Stimulated activated CD4-positive, alpha-beta T cell treated with anti-CD3 and anti-CD28 coated beads, TNF-alpha, amount 100 ng/mL, for 48 hours (primary cell): ENCODE data around the gene DENND4A.
"Not testable (repeated sequence)": the region's sequence is repeated elsewhere in the genome, so short reads cannot be mapped to it uniquely, and the experiment has no call there.

Experiments used
- DNase-seq, 3 donors: peaks; one replicate each; pipeline ENCODE4 v3.0.0-alpha.2; 2020; ENCODE audit warnings: low read depth in 3 of 3

The DENND4A gene

DNA sequence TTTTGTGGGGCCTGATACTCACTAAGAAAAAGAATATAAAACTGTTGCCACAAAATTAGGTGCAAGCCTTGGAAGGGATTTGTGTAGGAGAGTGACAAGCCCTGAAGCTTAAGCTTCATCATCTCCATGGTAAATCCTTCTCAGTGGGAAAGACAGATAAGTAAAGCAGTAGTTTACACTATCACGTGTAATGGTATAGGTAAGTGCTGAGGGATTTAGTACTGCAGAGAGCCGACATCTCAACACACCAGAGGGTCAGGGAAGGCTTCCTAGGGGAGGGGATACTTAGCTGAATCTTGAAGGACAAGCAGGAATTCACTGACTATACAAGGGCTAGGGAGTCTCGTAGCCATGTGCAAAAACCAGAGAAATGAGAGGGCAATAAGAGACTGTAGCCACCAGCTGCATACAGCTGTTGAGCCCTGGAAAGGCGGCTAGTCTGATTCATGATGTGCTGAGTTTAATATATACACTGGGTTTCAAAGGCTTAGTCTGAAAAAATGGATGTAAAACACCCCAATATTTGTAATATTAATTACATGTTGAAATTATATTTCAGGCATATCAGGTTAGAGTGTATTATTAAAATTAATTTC lies 159.2 kb downstream of the DENND4A start:
- no peak for DNase-seq

DNA sequence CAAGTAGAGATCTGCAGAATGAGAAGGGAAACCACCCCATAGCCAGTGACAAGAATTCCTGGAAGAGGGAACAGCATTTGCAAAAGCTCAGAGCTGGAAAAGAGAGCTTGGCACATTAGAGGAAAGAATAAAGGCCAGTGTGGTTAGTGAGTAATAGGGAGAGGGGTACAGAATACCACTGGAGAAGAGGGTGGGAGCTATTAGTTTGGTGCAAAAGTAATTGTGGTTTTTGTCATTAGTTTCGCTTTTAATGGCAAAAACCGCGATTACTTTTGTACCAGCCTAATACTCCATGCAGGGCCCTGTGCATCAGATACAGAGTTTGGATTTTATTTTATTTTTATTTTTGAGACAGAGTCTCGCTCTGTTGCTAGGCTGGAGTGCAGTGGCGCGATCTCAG lies 160.6 kb downstream of the DENND4A start:
- no peak for DNase-seq

DNA sequence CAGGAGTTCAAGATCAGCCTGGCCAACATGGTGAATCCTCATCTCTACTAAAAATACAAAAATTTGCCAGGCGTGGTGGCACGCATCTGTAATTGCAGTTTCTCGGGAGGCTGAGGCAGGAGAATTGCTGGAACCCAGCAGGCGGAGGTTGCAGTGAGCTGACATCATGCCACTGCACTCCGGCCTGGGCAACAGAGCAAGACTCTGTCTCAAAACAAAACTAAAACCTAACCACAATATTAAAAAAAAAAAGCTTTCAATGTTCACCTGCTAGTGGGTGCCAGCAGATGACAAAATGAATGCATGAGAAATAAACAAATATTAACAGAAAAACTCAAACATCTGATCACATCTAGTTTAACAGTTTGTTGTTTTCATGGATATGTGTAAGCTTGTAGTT lies 161.3 kb downstream of the DENND4A start:
- no peak for DNase-seq

DNA sequence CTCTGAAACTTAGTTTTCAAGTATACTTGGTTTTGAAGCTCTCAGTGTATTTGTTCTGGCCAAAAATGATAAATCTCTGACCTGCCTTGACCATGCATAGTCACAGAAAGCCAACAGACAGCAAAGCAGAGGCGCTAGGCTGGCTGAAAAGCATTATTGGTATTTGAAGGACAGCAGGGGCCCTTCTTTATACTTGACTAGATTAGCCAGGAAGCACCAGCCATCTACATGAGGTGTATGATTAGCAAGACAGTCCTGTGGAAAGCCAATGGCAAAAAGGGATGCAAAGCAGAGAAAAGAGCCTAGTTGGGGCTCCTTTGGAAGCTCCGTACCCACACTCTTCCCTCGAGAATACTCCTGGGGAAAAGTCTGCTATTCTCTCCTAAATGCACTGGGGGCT lies 162.5 kb downstream of the DENND4A start:
- no peak for DNase-seq

DNA sequence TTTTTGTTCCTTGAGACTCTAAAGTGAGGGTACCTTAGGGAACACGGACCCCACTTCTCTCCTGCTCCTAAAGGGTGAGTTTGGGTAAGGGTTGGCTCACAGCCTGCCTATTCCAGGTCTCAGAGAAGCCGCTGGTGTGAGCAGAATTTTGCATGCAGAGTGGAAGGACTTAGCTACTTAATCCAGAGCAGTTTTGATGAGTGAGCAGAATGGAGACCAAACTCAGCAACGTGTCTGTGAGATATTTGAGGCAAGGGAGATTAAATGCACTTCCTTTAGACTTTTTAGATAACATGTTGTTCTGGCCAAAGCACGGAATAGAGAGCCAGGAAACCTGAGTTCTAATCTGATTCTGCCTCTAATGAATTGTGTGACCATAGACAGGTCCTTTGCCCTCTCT lies 165.2 kb downstream of the DENND4A start:
- no peak for DNase-seq

DNA sequence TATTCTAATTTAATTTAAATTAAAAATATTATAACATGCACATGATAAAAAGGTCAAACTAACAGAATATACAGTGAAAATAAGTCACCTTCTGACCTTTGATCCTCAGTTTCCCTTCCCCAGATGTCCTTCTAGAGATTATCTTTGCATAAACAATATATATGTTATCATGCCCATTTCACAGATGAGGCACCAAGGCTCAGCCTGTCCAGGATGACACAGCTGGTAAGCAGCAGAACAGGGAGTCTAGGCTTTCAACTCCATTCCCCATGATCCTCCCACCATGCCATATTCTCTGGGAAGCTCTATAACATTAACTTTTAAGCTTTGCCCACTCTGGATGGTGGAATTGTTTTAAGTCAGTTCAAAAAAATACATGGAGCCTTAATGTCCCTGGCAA lies 169.0 kb downstream of the DENND4A start:
- DNase-seq = no peak

DNA sequence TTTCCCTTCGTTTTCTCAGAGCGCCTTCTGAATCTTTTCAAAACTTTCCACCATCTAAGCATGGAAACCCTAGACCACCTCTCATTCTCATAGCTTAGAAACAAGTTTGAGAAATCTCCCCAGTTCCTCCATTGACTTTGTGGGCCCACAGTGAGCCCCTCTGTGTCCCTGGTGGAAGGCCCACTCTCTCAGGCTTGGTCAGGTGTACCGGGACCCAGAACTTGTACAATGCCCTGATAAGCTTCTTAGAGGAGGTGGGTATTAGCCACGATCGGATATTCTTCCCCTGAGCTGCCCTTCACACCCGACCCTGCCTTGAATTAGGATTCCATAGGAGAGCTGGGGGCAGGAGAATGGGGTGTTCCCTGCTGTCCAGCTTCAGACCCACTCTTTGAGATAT lies 170.5 kb downstream of the DENND4A start, which contains the start of gene SLC24A1:
TSS of gene SLC24A1 (plus strand) at position 301 of the 400 bp plus-strand sequence. CDS start 2,143 bp downstream, outside the sequence.
- DNase-seq = no peak

DNA sequence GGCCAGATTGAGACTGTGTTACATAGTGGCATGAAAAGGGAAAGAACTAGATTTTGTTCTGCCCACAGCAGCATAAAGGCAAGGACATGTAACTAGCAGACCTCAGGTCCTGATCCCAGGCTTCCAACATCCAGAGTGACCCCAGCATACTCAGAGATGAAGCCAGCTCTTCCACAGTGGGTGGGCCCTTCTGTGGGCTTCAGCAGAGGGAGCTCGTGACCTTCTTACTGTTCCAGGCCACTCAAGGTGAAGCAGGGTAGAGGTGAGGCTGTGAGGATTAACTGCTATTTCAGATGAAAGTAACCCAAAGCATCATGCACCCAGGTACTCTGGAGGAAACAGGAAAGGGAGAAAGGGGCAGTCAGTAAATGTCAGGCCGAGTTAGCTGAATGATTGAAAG lies 171.3 kb downstream of the DENND4A start:
- DNase-seq = no peak

DNA sequence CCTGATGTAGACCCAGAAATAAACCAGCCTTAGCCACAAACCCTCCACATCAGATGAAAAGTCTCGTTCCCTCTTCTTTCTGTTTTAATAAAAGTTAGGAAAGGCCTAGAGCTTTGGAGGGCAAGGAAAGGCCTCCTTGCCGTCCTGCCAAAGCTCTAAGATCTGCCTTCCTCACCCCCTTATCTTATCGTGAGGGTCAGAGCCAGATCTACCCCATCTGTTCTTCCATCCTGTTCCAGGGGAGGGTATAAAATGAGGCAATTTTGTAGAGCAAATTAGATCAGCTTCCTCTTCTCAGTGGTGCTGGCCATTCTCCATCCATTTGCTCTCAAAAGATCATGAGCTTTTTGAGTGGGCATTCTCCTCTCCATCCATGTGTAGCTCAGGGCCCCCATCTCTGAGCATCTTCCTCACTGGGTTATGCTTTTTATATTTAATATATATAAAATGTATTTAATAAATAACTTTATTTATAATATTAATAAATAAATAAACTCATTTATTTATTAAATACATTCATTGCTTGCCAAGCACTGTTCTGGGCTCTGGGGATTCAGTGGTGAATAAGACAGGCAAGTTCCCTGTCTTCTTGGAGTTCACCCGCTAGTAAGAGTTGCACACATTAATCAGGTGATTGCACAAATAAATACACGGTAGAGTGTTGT lies 172.3 kb downstream of the DENND4A start:
- no peak for DNase-seq

DNA sequence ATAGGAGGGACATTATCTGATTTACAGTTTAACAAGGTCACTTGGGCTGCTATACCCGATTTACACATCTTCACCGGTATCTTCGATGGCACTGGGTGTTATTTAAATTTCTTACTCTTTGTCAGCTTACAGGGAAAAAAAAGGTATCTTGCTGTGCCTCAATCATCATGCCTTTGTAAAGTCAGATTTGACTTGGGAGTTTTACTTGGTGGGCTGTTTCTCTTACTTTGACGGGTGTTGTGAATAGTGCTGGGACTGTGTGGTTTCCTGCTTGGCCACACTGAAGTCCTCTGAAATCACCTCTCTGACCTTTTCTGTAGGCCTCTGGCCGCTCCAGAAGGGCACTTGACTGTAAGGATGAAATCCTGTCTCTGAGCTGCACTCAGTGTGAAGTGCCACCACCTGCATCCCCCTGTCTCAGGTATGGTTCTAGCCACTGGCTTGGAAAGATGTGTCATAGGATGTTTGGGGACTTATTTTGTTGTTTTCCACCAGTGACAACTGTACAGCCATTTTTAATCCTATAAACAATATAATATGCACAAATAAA lies 173.5 kb downstream of the DENND4A start:
- no peak for DNase-seq

DNA sequence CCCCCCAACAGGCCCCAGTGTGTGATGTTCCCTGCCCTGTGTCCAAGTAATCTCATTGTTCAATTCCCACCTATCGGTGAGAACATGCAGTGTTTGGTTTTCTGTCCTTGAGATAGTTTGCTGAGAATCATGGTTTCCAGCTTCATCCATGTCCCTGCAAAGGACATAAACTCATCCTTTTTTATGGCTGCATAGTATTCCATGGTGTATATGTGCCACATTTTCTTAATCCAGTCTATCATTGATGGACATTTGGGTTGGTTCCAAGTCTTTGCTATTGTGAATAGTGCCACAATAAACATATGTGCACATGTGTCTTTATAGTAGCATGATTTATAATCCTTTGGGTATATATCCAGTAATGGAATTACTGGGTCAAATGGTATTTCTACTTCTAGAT lies 176.2 kb downstream of the DENND4A start:
- not testable (repeated sequence) for DNase-seq

DNA sequence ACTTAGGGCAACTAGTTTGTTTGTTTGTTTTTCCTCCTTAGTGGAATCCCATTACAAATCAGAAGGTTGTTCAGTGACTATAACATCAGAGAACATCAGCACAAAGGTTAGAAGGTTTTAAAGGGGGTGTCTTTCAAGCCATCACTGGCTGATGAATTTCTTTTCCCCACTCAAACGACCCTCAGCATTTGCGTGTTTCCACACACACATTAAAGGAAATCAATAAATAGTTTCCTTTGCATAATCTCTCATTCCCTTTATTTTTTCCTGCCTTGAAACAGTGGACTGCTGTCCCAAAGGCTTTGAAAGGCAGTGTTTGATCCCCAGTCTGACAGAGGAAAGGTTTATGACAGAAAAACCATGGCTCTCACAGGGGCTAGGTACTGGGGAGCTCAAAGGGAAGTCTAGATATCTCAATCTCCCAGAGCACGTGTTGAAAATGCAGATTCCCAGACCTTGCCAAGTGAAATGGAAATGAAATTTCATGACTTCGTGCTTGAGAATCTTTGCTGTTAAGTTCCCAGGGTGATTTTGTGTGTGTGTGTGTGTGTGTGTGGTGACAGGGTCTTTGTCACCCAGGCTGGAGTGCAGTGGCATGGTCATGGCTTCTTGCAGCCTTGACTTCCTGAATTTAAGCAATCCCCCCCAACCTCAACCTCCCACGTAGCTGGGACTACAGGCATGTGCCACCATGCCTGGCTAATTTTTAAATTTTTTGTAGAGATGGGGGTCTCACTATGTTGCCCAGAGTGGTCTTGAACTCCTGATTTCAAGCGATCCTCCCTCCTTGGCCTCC lies 178.9 kb downstream of the DENND4A start:
- DNase-seq = no peak

DNA sequence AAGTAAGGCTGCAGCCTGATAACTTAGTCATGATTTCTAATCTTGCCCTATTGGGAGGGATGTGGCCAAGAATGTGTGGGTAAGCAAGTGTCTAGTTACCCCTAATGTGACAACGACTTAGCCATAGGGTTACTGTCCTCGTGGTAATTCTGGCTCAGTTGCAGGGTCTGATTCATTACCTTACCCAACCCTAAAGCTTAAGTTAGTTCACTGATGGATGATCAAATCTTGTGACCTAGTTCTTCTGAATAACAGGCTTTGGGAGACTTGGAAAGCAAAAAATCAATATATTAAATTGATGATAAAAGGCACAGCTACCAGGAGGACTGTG lies 179.5 kb downstream of the DENND4A start:
- DNase-seq = no peak

DNA sequence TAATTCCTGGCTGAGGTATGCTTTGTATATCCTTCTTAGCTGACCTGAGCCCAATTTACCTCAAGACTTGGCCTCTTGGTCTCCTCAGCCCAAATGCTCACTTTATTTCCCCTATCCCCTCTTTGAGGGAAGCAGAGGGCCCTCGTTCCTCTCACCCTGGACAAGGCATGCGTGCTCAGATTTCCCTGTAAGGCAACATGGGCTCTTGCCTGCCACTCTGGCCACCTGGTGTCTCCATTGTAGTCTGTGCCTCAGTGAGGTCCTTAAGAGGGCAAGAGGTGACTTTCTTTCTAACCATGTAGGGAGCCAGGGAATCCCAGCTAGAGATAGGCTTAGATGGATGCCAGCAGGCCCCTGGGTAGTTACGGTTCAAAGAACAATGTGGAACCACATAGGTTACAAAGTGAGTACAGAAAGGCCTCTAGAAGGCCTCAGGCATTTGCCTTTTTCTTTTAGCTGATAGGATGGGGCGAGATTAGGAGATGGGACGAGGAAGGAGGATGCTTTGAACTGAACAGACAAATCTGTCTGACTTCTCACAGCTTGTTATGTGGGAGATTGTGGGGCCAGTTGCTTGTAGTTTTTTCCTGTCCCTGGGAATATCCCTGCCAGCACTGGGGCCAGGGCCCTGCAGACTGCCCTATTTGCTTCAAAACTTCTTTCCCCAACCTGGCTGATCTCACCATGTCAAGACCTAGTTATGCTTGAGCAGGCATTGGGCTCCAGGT lies 180.0 kb downstream of the DENND4A start:
- no peak for DNase-seq

DNA sequence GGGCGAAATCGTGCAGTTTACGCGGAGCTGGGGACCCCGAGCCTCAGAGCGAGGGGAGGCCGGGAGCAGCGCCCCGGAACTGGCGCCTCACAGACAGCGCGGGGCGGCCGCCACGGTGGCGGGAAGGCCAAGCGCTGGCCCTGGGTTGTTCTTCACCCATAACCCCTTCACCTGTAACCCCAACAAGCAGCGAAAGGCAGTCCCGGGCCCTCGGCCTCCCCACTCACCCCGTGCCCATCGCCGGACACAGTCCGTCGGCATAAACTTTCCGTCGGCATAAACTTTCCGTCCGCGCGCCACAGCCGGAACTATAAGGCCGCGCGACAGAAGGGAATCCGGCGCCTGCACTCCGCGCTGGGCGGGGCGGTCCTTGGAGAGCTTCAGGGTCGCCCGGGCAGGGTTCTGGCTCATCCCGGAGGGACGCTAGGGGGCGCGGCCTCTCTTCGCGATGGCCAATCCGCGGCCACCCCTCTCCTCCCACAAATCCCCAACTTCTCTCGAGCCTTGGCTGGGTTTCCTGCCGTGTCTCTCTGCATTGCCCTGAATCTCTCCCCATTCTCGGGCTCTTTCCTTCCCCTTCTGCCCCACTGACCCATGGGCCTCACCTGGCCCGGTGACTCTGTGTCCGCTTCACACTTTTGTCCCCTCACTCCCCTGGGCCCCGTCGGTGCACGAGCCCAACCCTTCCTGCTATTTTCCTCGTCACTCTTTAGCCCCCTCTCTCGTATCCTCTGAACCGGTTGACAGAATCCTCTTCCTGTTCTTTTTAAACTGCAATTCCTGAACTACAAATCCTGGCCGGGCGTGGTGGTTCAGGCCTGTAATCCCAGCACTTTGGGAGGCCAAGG lies 181.0 kb downstream of the DENND4A start, which contains the start of gene INTS14:
TSS of gene INTS14 (minus strand) at position 261 of the 848 bp plus-strand sequence. CDS start 3,751 bp downstream, outside the sequence.
- peak; percentile 92 to 96 (median 95) for DNase-seq
